ENCODE results near the gene SUCLG1.

DNA sequence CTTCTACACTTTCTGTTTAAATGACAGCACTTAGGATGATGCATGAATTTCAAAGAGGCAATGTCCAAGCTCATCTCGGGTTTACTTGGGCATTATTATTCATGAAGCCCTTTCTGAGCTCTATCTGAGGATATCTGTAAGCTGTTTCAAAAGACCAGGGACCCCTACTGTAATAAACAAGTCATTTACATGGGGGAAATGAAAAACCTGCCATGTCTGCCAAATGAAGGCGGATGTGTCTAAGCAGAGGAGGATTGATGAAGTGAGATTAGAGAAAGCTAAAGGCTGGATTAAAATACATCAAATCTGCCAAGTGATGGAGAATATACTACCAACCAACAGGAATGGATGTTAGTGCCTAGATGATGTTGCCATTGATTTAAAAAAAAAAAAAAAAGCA lies 64.5 kb downstream of the SUCLG1 start:
- TF ChIP-seq, protein P1, sequence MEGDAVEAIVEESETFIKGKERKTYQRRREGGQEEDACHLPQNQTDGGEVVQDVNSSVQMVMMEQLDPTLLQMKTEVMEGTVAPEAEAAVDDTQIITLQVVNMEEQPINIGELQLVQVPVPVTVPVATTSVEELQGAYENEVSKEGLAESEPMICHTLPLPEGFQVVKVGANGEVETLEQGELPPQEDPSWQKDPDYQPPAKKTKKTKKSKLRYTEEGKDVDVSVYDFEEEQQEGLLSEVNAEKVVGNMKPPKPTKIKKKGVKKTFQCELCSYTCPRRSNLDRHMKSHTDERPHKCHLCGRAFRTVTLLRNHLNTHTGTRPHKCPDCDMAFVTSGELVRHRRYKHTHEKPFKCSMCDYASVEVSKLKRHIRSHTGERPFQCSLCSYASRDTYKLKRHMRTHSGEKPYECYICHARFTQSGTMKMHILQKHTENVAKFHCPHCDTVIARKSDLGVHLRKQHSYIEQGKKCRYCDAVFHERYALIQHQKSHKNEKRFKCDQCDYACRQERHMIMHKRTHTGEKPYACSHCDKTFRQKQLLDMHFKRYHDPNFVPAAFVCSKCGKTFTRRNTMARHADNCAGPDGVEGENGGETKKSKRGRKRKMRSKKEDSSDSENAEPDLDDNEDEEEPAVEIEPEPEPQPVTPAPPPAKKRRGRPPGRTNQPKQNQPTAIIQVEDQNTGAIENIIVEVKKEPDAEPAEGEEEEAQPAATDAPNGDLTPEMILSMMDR (IDR thresholded peaks at IDR 0.05) = no peak
- TF ChIP-seq EP300 (IDR thresholded peaks at IDR 0.05) (no peak), POLR2AphosphoS5 (IDR thresholded peaks at IDR 0.05) (no peak), POLR2A (IDR thresholded peaks at IDR 0.05) (no peak)

Data from gastroesophageal sphincter (tissue), 3 donors.